ENCODE data around the gene ORMDL3.

ORMDL3 gene

DNA sequence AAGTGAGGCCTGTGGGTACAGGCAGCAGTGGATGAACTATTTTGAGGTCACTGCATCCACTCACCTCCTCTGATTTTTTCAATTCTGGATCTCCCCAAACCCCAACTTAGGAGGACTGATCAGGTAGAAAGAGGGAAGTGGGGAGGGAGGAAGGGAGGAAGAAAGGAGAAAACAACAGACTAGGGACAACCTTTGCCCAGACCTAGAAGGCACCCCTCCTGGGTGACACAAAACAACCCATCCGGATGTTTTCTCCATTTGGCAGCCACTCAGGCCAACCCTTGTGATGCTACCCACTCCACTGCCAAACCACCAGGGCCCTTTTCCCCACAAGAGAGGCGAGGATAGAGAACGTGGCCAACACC is 2.7 kb downstream of the ORMDL3 start:
- no peak for TF ChIP-seq CTCF (IDR thresholded peaks at IDR 0.05; ENCODE audit: borderline replicate concordance, insufficient read depth, low read depth, low read length)
- H3K4me3 ChIP-seq (ENCODE audit: low read depth, low read length): no peak overlapping the region

GRCh38 chr17:39923836-39924690 is 3.3 kb downstream of the ORMDL3 start:
- no peak overlapping the region for H3K4me3 ChIP-seq (ENCODE audit: low read depth, low read length)
- TF ChIP-seq CTCF (IDR thresholded peaks at IDR 0.05; ENCODE audit: borderline replicate concordance, insufficient read depth, low read depth, low read length): no peak

GRCh38 chr17:39923230-39923629 is 4.2 kb downstream of the ORMDL3 start:
- TF ChIP-seq CTCF (IDR thresholded peaks at IDR 0.05; ENCODE audit: borderline replicate concordance, insufficient read depth, low read depth, low read length): no peak
- H3K4me3 ChIP-seq (ENCODE audit: low read depth, low read length): no peak overlapping the region

GRCh38 chr17:39922006-39922405 is 5.4 kb downstream of the ORMDL3 start:
- H3K4me3 ChIP-seq (ENCODE audit: low read depth, low read length): no peak overlapping the region
- TF ChIP-seq CTCF (IDR thresholded peaks at IDR 0.05; ENCODE audit: borderline replicate concordance, insufficient read depth, low read depth, low read length): no peak

DNA sequence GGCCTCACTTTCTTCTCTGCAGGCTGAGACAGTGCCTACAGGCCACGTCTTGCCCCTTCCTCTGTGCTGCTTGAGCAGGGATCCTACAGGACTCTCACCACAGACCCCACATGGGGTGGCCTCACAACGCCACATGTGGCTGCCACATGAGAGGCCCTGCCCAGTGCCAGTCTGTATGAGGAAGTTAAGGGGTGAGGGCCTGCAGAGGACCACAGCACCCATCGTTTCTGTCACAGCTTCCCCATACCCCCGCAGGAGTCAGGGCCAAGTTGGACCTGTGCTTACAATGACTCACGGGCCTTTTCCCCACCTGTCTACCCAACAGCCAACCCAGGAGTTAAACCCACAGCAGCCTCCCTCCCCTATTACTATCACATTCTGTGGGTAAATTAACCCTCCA is 6.1 kb downstream of the ORMDL3 start:
- H3K4me3 ChIP-seq (ENCODE audit: low read depth, low read length): no peak overlapping the region
- TF ChIP-seq CTCF (IDR thresholded peaks at IDR 0.05; ENCODE audit: borderline replicate concordance, insufficient read depth, low read depth, low read length): no peak

DNA sequence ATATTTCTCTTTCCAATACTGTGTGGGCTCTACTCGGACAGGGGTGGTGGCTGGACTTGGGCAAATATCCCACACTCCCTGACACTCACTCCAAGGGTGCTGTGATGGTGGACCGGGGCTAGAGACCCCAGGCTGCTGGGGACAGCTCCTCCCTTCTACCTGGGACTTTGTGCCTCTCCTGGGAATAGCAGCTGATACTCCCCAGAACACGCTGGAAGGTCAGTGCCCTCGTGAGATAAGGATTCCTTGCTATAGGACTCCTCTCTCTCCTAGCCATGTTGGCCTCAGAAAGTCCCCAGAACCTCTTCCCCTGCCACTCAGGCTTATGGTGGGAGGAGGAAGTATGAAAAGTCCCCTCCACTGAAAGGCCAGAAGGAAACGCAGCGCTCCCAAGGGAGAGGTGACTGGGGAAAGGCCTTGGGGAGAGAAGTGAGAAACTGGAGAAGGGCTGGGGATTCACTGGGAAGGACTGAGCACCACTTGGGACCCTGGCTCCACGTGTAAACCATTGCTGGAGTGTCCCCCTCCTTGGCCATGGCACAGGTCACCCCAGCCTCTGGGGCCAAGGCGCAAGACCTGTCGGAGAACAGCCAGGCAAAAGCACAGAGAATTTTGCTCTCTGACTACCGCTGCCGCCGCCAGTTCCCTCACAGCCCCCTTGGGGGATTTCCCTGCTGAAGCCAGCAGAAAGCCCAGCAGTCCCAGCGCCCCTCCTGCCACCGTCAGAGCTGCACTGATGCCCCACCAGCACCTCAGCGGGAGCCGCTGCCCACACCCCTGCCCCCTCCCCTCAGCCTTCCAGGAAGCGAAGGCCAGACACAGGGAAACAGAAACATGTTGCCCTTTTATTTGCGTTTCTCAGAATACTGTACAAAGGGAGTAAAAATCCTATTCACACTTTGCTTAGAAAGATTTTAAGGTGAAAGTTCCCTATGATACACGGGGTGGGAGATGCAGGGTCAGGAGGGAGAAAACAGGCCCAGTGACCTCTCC is 6.9 kb downstream of the ORMDL3 start:
- no peak overlapping the region for H3K4me3 ChIP-seq (ENCODE audit: low read depth, low read length)
- TF ChIP-seq CTCF (IDR thresholded peaks at IDR 0.05; ENCODE audit: borderline replicate concordance, insufficient read depth, low read depth, low read length): no peak
